PC-3 (cell line): ENCODE results near the gene CCDC183. TPM values are rescaled to one million over a fixed set of nuclear protein-coding genes. Genes with fewer than 3 reads are reported as not detected.

ENCODE experiments used
- ATAC-seq: fragments of 200-7000 bp; cut with Tn5 transposase; 2 replicates; pipeline ENCODE4 v1.9.1; 2020; ENCODE audit warnings: mild to moderate bottlenecking, moderate library complexity
- BruUV-seq: library from RNA; stranded (reverse); fragments of 400-500 nt; replicated peaks from 2 replicates; lab custom pipeline; 2021; lab: Mats Ljungman, UMichigan
- CTCF ChIA-PET: fragments of 300-600 bp; sonication (Branson Sonifier 250); formaldehyde crosslinking; loops from one replicate; lab custom pipeline; 2022; ENCODE audit warnings: antibody characterized with exemption; lab: Charles Lee
- POLR2A ChIA-PET: fragments of 300-600 bp; sonication (Branson Sonifier 250); formaldehyde crosslinking; loops from one replicate; lab custom pipeline; 2022; ENCODE audit warnings: antibody characterized with exemption; ENCODE audit not compliant: unreplicated experiment; lab: Charles Lee
- DNase-seq: peaks from one replicate; pipeline ENCODE4 v3.0.0-alpha.2; 2015
- H2AFZ ChIP-seq: fragments of 300-600 bp; sonication (generic); 2 replicates; pipeline ENCODE4 v1.6.0; 2016; ENCODE audit warnings: antibody characterized with exemption, low read length
- H3F3A ChIP-seq: fragments of 300-600 bp; sonication (generic); one replicate; pipeline ENCODE4 v1.6.0; 2017; ENCODE audit warnings: antibody characterized with exemption, low read length, control low read depth, mild to moderate bottlenecking; ENCODE audit not compliant: unreplicated experiment
- H3K27ac ChIP-seq: fragments of 300-600 bp; sonication (generic); 2 replicates; pipeline ENCODE4 v1.5.1; 2016; ENCODE audit warnings: mild to moderate bottlenecking, low read length
- H3K27me3 ChIP-seq: fragments of 300-600 bp; sonication (generic); 2 replicates; pipeline ENCODE4 v1.6.1; 2016; ENCODE audit warnings: low read length, mixed read lengths
- H3K36me3 ChIP-seq: fragments of 300-600 bp; sonication (generic); 2 replicates; pipeline ENCODE4 v1.6.1; 2016; ENCODE audit warnings: low read depth, mixed run types, low read length, mixed read lengths
- H3K4me1 ChIP-seq: fragments of 300-600 bp; sonication (generic); 2 replicates; pipeline ENCODE4 v1.5.1; 2016; ENCODE audit warnings: low read length; ENCODE audit not compliant: insufficient read depth
- H3K4me2 ChIP-seq: fragments of 300-600 bp; sonication (generic); 2 replicates; pipeline ENCODE4 v1.6.0; 2016; ENCODE audit warnings: low read length
- H3K4me3 ChIP-seq: fragments of 300-600 bp; sonication (generic); 2 replicates; pipeline ENCODE4 v1.5.1; 2016; ENCODE audit warnings: mild to moderate bottlenecking, low read length, mixed read lengths
- H3K79me2 ChIP-seq: fragments of 300-600 bp; sonication (generic); 2 replicates; pipeline ENCODE4 v1.6.1; 2017; ENCODE audit warnings: low read length, mixed read lengths
- H3K9ac ChIP-seq: fragments of 300-600 bp; sonication (generic); 2 replicates; pipeline ENCODE4 v1.6.0; 2016; ENCODE audit warnings: mild to moderate bottlenecking, low read length
- H3K9me2 ChIP-seq: fragments of 300-600 bp; sonication (generic); replicated peaks from 2 replicates; pipeline ENCODE4 v1.6.1; 2016; ENCODE audit warnings: mixed run types, low read length, mixed read lengths
- H3K9me3 ChIP-seq: fragments of 300-600 bp; sonication (generic); 2 replicates; pipeline ENCODE4 v1.6.1; 2016; ENCODE audit warnings: low read length, mixed read lengths
- H4K20me1 ChIP-seq: fragments of 300-600 bp; sonication (generic); 2 replicates; pipeline ENCODE4 v1.6.1; 2016; ENCODE audit warnings: low read length, mixed read lengths
- EZH2 ChIP-seq: fragments of 300-600 bp; sonication (generic); IDR thresholded peaks from one replicate; pipeline ENCODE4 v1.6.1; 2017; ENCODE audit warnings: antibody characterized with exemption, mild to moderate bottlenecking, low read length; ENCODE audit not compliant: unreplicated experiment
- EZH2phosphoT487 ChIP-seq: fragments of 300-600 bp; sonication (generic); IDR thresholded peaks from 2 replicates; pipeline ENCODE4 v1.6.1; 2018; ENCODE audit warnings: mild to moderate bottlenecking, antibody characterized with exemption, low read length, borderline replicate concordance
- intact Hi-C: fragments of 100-400 bp; cut with micrococcal nuclease; formaldehyde crosslinking; loops from 2 replicates; pipeline ENCODE4 v1.9.0; 2023
- total RNA-seq: library from RNA; depleted of rRNA; stranded (reverse); fragments of >200 nt; gene quantifications from 2 replicates; pipeline ENCODE4 v1.2.3, GENCODE V29; 2014
- TF ChIP-seq, protein P1 (sequence below): fragments of 300-600 bp; sonication (generic); conservative IDR thresholded peaks from 2 replicates; pipeline ENCODE4 v1.5.1; 2017; ENCODE audit warnings: antibody characterized with exemption, low read depth, mild to moderate bottlenecking, low read length

The CCDC183 gene
- total RNA-seq, 1 experiment from 2014 or later, result 0.87 TPM

DNA sequence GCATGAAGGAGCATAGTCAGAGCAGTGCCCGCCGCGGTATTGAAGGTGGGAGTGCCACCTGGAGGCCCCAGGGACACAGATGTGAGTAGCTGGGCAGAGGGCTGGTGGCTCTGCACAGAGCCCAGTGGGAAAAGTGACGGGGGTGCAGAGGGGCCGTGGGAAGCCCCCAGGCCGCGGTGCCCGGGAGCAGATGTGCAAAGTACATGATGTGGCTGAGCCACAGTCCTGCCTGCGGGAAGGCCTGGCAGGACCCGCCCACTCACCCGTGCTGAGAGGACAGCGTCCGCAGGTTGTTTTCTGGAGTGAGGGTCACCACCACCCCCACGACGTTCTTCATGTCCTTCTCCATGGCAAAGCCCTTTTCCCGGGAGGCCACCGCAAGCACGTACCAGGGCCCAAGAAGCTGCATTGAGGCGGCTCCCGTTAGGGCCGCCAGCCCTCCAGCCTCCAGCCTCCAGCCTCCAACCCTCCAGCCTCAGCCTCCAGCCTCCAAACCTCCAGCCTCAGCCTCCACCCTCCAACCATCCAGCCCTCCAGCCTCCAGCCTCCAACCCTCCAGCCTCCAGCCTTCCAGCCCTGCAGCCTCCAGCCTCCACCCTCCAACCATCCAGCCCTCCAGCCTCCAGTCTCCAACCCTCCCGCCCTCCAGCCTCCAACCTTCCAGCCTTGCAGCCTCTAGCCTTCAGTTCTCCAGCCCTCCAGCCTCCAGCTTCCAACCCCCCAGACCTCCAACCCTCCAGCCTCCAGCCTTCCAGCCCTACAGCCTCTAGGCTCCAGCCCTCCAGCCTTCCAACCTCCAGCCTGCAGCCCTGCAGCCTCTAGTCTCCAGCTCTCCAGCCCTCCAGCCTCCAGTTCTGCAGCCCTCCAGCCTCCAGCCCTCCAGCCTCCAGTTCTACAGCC lies 48.7 kb upstream of the CCDC183 start:
- DNase-seq, result no peak
- intact Hi-C loops, result no loop called here
- H3K9me3 ChIP-seq, result no peaks in the 10 kb centered on the region

GRCh38 chr9:136748201-136748600 lies 47.9 kb upstream of the CCDC183 start, which contains the start of gene LCN6:
Gene LCN6, minus strand, starts transcription at chr9:136748525. Its CDS starts 42 bp downstream, at chr9:136748483.
- Histone ChIP-seq H3K4me2 (no peak within 1 kb of the TSS), H3K9ac (no peak within 1 kb of the TSS), H2AFZ (no peak within 1 kb of the TSS), H3K36me3 (no peaks in the 10 kb centered on the region), H3K9me3 (no peaks in the 10 kb centered on the region), H3K27ac (no peak within 1 kb of the TSS), H3K4me3 (no peak within 1 kb of the TSS), H3F3A (no peaks in the 10 kb centered on the region), H3K4me1 (no peaks in the 10 kb centered on the region), H3K79me2 (no peaks in the 10 kb centered on the region), H4K20me1 (no peaks in the 10 kb centered on the region), H3K9me2 (no peaks in the 10 kb centered on the region), H3K27me3 (no peaks in the 10 kb centered on the region)
- ChIA-PET CTCF (no interaction called here), POLR2A (no interaction called here)
- TF ChIP-seq, protein P1, sequence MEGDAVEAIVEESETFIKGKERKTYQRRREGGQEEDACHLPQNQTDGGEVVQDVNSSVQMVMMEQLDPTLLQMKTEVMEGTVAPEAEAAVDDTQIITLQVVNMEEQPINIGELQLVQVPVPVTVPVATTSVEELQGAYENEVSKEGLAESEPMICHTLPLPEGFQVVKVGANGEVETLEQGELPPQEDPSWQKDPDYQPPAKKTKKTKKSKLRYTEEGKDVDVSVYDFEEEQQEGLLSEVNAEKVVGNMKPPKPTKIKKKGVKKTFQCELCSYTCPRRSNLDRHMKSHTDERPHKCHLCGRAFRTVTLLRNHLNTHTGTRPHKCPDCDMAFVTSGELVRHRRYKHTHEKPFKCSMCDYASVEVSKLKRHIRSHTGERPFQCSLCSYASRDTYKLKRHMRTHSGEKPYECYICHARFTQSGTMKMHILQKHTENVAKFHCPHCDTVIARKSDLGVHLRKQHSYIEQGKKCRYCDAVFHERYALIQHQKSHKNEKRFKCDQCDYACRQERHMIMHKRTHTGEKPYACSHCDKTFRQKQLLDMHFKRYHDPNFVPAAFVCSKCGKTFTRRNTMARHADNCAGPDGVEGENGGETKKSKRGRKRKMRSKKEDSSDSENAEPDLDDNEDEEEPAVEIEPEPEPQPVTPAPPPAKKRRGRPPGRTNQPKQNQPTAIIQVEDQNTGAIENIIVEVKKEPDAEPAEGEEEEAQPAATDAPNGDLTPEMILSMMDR, result no peak
- TF ChIP-seq EZH2phosphoT487, result no peak
- no peak for TF ChIP-seq EZH2
- no peak for ATAC-seq
- BruUV-seq, result no TSS peak
- intact Hi-C loops, result no loop called here
- no peak for DNase-seq

More for the DNA sequence above, 48.7 kb upstream of the CCDC183 start:
- H3K4me2 ChIP-seq, result no peak overlapping the region
- no peaks in the 10 kb centered on the region for H3K36me3 ChIP-seq
- no peak overlapping the region for H3K4me3 ChIP-seq
- TF ChIP-seq EZH2phosphoT487, result no peak
- no peak for TF ChIP-seq EZH2
- TF ChIP-seq, protein P1, result no peak
- H3K9me2 ChIP-seq, result no peaks in the 10 kb centered on the region
- no peaks in the 10 kb centered on the region for H3K79me2 ChIP-seq
- ATAC-seq, result no peak
- H2AFZ ChIP-seq, result no peak overlapping the region
- POLR2A ChIA-PET, result no interaction called here
- H3K27ac ChIP-seq, result no peak overlapping the region
- no peak overlapping the region for H3K9ac ChIP-seq
- no peaks in the 10 kb centered on the region for H4K20me1 ChIP-seq
- BruUV-seq, result no TSS peak
- peaks cover 5% of the 10 kb centered on the region for H3K27me3 ChIP-seq
- no peaks in the 10 kb centered on the region for H3K4me1 ChIP-seq
- CTCF ChIA-PET, result no interaction called here
- no peaks in the 10 kb centered on the region for H3F3A ChIP-seq
